ENCODE measurements around the gene HOXA5.

The HOXA5 gene

DNA sequence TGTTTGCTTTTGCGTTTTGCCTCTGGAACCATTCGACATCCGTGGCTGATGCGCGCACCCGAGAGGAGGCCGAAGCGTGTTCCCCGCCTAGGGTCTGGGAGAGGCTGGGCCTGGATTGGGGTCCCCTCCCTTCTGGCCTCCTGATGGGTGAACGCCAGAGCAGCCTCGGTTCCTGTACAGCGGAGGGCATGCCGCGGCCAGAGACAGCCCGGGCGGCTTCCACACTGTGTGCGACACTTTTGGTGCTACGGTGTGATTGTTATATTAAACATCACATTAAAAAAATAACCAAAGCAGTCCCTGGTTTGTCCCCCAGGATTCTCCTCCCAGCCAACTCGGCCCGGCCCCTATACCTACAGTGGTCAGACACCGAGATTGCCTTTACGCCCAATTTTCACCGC lies 16.7 kb upstream of the HOXA5 start:
- H3K9me3 Mint-ChIP-seq (ENCODE audit: low read depth) = no peaks in the 10 kb centered on the region
- H3K4me3 Mint-ChIP-seq = peak overlapping the region; percentile 72
- H3K36me3 Mint-ChIP-seq = no peaks in the 10 kb centered on the region
- H3K27me3 Mint-ChIP-seq = peaks cover 50% of the 10 kb centered on the region
- no peak overlapping the region for H3K27ac Mint-ChIP-seq
- H3K4me1 Mint-ChIP-seq (ENCODE audit: low read depth) = peaks cover 38% of the 10 kb centered on the region

DNA sequence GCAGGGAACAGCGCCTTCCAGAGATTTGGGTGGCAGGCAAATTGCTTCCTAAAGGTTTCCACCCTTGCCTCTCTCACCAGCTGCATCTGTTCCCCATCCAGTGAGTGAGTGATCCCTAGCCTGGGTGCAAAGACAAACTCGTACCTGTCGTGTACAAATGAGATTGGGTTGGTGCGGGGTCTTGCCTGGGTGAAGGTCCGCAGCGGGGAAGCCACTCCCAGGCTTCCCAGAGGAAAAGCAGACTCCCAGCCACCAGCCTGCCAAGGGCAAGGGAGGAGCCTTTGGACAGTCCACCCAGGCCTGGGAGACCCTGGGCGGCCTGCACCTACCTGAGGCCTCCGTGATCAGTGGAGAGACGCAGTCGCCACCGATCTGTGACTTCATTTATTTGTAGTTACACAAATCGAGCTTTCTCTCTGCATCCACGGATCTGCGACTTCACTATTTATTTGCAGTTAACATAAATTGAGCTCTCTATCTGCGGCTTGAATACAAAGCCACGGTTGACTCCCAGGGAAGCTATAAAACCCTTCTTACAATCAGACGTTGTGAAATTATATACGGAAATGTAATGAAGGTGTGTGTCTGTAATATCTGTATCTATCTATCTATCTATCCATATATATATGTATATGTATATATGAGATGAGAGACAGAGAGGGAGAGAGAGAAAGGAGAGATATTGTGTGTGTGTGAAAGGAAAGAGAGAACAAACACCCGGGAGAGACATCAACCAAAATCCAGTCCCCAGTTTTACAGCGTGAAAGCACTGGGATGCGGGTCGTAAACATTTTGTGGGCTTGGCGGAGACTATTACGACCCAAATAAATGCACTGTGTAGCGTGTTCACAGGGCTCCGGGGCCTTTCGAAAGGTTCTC lies 16.0 kb upstream of the HOXA5 start:
- H3K27ac Mint-ChIP-seq = peak overlapping the region; percentile 35

DNA sequence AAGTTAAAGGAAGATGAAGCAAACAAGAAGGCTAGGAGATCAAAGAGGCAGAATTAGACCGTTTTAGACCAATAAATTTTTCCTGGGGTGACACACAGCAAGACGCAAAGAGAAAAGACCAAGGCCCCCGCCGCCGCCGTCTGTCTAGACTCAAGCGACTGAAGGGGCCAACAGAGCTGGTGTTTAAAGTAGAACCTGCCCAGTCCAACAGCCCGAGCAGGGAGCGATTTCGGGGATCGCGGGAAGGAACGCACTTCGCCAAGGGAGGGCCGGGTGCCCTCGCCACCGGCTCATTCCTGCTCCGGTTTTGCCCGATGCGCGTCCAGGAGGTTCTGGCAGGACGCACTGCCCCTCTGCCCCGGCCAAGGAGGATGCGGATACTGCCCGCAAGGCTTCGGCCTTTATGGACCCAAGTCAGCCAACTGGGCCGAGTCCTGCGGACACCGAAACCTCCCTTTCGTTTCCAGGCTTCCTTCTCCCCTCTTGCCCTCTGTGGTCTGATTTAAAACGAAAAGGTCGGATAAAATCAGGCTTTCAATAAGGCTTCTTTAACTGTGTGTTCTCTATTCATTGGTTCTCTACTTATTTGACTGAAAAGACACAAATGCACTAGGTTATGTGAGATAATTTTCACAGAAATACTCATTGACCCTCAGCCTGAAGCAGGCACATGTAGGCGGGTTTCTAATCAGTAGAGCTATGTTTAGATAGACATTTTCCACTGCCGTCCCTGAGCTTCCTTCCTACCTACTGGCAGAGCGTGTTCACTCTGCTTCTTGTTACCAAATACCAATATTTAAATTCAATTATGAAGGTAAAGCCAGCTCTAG lies 15.2 kb upstream of the HOXA5 start:
- peaks cover 55% of the 10 kb centered on the region for H3K27me3 Mint-ChIP-seq
- no peak overlapping the region for H3K27ac Mint-ChIP-seq
- peaks cover 51% of the 10 kb centered on the region for H3K4me1 Mint-ChIP-seq (ENCODE audit: low read depth)
- peaks cover 3% of the 10 kb centered on the region for H3K36me3 Mint-ChIP-seq
- H3K9me3 Mint-ChIP-seq (ENCODE audit: low read depth) = no peaks in the 10 kb centered on the region
- H3K4me3 Mint-ChIP-seq = no peak overlapping the region

More for the DNA sequence above, 16.0 kb upstream of the HOXA5 start:
- H3K4me1 Mint-ChIP-seq (ENCODE audit: low read depth) = peaks cover 43% of the 10 kb centered on the region
- H3K4me3 Mint-ChIP-seq = peak overlapping the region; percentile 72
- peaks cover 53% of the 10 kb centered on the region for H3K27me3 Mint-ChIP-seq
- H3K9me3 Mint-ChIP-seq (ENCODE audit: low read depth) = no peaks in the 10 kb centered on the region
- peaks cover 3% of the 10 kb centered on the region for H3K36me3 Mint-ChIP-seq

DNA sequence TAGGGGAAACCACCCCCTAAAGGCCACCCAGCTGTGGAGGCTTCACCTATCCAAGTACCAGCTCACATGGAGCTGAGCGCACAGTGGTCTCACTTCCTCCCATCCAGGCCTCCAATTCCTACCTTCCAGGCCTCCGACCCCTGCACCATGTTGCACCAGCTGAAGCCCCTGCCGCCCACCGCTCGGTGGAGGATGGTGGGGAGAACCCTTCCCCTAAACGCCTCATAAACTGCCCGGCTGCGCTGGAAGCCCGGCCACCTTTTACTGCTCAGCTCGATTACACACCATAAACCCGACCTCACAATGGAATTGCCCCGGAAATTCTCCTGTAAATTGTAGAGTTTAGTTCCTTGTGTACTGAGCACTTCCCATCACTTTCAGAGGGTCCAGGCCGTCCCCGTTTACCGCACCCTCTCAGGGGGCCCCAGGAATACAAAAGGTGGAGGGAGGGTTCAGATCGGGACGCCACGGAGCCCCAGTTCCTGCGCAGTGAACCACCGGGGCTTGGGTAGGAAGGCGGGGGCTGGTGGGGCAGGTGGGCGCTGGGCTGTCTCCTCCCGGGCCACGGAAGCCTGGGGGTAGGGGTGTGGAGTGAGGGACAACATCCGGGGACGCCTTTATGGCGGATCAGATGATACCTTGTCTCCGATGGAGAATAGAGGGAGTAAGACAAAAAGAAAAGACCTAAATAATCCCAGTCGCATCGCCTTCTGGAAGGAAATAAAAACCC lies 14.4 kb upstream of the HOXA5 start:
- Mint-ChIP-seq H3K4me1 (ENCODE audit: low read depth) (peaks cover 51% of the 10 kb centered on the region), H3K27me3 (peaks cover 56% of the 10 kb centered on the region), H3K27ac (peak overlapping the region; percentile 16), H3K9me3 (ENCODE audit: low read depth) (no peaks in the 10 kb centered on the region), H3K36me3 (peaks cover 3% of the 10 kb centered on the region), H3K4me3 (peak overlapping the region; percentile 35)

DNA sequence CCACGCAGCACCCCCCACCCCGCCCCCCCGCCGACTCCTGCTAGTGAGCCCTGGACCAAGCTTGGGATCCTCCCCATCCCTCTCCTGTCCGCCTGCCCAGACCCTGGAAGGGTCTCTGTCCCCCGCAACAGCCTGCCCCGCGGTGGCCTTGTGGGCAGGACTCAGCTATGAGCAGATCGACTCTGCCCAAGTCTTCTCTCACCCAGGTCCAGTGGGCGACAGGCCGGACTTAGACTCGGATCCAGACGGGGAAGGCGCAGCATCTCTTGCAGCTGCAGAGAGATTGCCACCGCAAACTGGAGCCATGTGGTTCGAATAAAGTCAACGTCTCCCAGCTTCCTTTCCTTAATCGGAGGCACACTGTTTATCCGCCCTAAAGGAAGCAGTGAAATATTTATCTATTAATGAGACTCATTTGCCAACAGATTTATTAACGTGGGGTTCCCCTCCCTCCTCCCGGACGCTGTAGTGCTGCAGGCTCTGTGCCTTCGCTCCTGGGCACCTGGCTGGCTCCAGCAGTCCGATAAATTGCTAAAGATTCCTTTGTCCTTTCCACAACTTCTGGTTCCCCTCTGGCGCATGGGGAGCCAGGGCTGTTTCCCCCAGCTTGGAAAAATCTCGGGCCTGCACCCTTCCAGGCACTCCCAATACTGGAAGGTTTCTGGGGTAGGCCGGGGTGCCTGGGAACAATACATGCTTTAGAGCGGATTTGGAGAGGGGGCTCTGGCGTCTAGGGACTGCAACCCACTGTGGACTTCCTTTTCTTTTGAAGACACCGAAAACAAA lies 13.6 kb upstream of the HOXA5 start:
- Mint-ChIP-seq H3K27ac (peak overlapping the region; percentile 61), H3K27me3 (peaks cover 54% of the 10 kb centered on the region), H3K4me3 (peak overlapping the region; percentile 32), H3K9me3 (ENCODE audit: low read depth) (no peaks in the 10 kb centered on the region), H3K36me3 (peaks cover 3% of the 10 kb centered on the region), H3K4me1 (ENCODE audit: low read depth) (peaks cover 52% of the 10 kb centered on the region)

DNA sequence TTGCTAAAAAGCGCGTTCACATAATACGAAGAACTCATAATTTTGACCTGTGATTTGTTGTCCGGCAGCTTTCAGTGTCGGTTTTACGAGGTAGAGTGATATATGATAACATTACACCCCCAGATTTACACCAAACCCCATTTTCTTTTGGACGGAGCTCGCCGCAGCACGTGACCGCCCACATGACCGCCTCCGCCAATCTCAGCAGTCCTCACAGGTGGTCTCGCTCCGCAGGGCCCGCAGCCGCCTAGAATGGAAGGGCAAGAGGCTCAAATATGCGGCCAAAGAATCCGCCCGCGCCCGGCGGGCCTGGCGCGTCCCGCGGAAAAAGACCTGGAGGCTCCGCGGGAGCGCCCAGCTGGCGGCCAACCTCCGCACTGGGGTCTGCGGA lies 13.0 kb upstream of the HOXA5 start, which contains the start of gene HOXA7:
Gene HOXA7, minus strand, starts transcription at position 168 of the 391 bp plus-strand sequence. Its CDS starts 130 bp downstream, at position 38.
- no peaks in the 10 kb centered on the region for H3K9me3 Mint-ChIP-seq (ENCODE audit: low read depth)
- H3K4me3 Mint-ChIP-seq = peak within 1 kb of the TSS; percentile 83
- peaks cover 58% of the 10 kb centered on the region for H3K4me1 Mint-ChIP-seq (ENCODE audit: low read depth)
- H3K27ac Mint-ChIP-seq = peak within 1 kb of the TSS; percentile 76
- peaks cover 58% of the 10 kb centered on the region for H3K27me3 Mint-ChIP-seq
- peaks cover 3% of the 10 kb centered on the region for H3K36me3 Mint-ChIP-seq

DNA sequence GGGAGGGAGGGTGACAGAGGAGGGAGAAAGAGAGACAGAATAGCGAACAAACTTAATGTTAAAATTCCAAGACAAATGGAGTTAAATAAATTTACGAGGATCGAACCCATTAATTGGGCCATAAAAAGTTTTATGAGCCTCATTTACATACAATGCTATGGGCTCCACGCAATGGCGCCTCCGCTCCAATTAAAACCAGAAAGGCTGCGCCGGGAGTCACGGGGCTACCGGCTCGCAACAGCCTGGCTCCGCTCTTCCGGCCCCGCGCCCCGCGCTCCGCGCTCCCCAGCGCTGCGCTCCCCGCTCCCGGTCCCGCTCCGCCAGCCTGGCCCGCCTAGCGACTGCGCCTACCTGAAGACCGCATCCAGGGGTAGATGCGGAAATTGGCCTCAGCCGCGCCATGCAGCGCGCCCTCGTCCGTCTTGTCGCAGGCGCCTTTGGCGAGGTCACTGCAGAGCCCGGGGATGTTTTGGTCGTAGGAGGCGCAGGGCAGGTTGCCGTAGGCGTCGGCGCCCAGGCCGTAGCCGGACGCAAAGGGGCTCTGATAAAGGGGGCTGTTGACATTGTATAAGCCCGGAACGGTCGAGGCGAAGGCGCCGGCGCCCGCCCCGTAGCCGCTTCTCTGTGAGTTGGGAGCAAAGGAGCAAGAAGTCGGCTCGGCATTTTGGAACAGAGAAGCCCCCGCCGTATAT lies 12.5 kb upstream of the HOXA5 start:
- no peaks in the 10 kb centered on the region for H3K9me3 Mint-ChIP-seq (ENCODE audit: low read depth)
- H3K4me1 Mint-ChIP-seq (ENCODE audit: low read depth) = peaks cover 60% of the 10 kb centered on the region
- H3K27me3 Mint-ChIP-seq = peaks cover 59% of the 10 kb centered on the region
- peak overlapping the region; percentile 76 for H3K27ac Mint-ChIP-seq
- peak overlapping the region; percentile 83 for H3K4me3 Mint-ChIP-seq
- H3K36me3 Mint-ChIP-seq = peaks cover 3% of the 10 kb centered on the region

DNA sequence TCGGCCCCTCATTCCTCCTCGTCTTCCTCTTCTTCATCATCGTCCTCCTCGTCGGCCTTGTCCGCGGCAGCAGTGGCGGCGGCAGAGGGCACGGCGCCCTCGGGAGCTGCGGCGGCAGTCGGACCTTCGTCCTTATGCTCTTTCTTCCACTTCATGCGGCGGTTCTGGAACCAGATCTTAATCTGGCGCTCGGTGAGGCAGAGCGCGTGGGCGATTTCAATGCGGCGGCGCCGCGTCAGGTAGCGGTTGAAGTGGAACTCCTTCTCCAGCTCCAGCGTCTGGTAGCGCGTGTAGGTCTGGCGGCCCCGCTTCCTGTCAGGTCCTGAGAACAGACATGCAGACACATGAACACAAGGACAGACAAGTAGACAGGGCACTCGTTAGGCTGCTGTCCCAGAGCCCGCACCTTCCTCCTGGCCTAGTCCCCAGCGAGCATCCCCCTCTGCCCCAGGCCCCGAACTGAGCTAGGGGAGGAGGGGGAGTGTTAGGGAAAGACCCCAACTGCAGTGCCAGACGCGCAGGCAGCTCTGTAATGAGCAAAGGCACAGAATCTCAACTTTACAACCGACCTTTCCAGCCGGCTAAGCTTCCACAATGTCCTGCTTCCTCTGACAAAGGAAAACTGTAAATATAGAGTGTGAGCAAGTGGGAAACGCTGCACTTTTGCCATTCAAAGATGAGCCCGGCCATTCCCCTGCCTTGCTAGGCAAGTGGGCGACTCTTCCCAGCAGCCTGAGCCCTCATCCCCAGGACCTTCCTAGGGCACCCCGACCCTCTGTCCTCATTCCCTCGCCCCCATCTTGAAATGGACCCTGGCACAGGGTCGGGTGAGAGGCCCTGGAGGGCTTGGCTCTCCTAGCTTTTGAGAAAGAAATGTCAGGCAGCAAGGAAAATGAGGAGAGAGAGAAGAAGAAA lies 11.7 kb upstream of the HOXA5 start:
- Mint-ChIP-seq H3K36me3 (peaks cover 3% of the 10 kb centered on the region), H3K27me3 (peaks cover 63% of the 10 kb centered on the region), H3K4me1 (ENCODE audit: low read depth) (peaks cover 64% of the 10 kb centered on the region), H3K9me3 (ENCODE audit: low read depth) (no peaks in the 10 kb centered on the region), H3K4me3 (peak overlapping the region; percentile 83), H3K27ac (peak overlapping the region; percentile 76)

DNA sequence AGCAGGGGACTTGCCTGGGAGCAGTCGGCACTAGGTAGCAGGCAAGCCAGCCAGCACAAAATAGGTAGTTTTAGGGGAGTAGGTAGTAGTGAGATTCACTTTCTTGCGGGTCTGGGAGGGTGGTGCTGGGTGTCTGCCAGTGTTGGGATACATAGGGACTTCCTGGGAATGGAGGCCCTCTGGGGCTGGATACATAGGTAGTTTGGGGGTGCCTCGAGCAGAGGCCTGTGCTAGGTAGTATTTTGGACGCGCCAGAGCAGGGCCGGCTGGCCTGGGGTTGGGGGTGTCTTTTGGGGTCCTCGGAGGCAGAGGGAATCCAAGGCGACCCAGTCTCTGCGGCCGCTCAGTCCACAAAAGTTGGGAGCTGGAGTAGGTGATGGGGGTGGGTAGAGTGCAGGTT lies 10.9 kb upstream of the HOXA5 start:
- H3K36me3 Mint-ChIP-seq = peaks cover 3% of the 10 kb centered on the region
- H3K27me3 Mint-ChIP-seq = peaks cover 66% of the 10 kb centered on the region
- H3K4me3 Mint-ChIP-seq = peak overlapping the region; percentile 17
- H3K9me3 Mint-ChIP-seq (ENCODE audit: low read depth) = no peaks in the 10 kb centered on the region
- peaks cover 59% of the 10 kb centered on the region for H3K4me1 Mint-ChIP-seq (ENCODE audit: low read depth)
- H3K27ac Mint-ChIP-seq = no peak overlapping the region

DNA sequence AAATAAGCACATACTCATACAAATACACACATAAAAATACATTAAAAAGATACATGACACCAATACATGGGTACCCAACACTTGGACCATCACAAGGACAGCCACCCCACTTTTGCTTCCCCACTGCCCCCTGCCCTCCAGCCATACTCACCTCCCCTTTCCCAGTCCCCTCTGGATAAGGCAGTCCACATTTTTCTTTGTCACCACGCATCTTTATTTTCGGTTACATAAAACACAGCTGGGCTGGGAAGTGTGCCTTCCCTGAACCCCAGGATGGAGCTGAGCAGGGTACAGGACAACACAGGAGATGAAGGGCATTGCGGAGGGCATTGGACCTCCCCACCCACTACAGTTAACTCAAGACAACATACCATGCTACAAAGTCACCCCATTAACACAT lies 10.0 kb upstream of the HOXA5 start:
- H3K4me1 Mint-ChIP-seq (ENCODE audit: low read depth) = peaks cover 55% of the 10 kb centered on the region
- no peaks in the 10 kb centered on the region for H3K9me3 Mint-ChIP-seq (ENCODE audit: low read depth)
- H3K36me3 Mint-ChIP-seq = peaks cover 3% of the 10 kb centered on the region
- no peak overlapping the region for H3K4me3 Mint-ChIP-seq
- peaks cover 64% of the 10 kb centered on the region for H3K27me3 Mint-ChIP-seq
- H3K27ac Mint-ChIP-seq = no peak overlapping the region

DNA sequence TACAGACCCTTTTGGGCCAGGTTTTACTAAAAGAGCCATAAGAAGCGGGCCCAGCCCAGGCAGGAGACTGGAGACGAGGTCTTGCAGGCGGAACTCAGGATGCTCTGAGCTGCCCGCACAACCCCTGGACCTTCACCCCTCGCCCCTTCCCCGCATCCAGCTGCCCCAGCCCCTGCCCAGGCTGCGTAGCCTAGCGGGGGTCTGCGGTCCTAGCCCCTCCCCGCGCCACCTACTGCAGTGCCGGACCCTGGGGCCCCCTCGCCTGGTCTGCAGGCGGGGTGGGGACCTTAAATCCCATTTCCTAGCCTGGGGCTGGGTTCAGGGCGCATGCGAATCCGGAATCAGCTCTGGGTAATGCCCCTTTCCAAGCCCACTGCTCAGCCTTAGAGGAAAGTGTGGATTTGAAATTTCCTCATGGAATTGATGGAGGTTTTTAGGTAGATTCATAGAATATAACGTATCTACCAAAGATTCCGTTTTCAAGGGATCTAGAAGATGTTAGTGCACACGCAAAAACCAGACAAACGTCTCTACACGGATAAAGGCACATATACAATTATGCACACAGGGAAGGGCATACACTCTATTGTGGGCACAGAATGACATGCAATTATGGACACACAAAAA lies 9.4 kb upstream of the HOXA5 start:
- H3K4me1 Mint-ChIP-seq (ENCODE audit: low read depth) = peaks cover 57% of the 10 kb centered on the region
- H3K36me3 Mint-ChIP-seq = peaks cover 3% of the 10 kb centered on the region
- no peaks in the 10 kb centered on the region for H3K9me3 Mint-ChIP-seq (ENCODE audit: low read depth)
- peaks cover 66% of the 10 kb centered on the region for H3K27me3 Mint-ChIP-seq
- no peak overlapping the region for H3K4me3 Mint-ChIP-seq
- no peak overlapping the region for H3K27ac Mint-ChIP-seq

DNA sequence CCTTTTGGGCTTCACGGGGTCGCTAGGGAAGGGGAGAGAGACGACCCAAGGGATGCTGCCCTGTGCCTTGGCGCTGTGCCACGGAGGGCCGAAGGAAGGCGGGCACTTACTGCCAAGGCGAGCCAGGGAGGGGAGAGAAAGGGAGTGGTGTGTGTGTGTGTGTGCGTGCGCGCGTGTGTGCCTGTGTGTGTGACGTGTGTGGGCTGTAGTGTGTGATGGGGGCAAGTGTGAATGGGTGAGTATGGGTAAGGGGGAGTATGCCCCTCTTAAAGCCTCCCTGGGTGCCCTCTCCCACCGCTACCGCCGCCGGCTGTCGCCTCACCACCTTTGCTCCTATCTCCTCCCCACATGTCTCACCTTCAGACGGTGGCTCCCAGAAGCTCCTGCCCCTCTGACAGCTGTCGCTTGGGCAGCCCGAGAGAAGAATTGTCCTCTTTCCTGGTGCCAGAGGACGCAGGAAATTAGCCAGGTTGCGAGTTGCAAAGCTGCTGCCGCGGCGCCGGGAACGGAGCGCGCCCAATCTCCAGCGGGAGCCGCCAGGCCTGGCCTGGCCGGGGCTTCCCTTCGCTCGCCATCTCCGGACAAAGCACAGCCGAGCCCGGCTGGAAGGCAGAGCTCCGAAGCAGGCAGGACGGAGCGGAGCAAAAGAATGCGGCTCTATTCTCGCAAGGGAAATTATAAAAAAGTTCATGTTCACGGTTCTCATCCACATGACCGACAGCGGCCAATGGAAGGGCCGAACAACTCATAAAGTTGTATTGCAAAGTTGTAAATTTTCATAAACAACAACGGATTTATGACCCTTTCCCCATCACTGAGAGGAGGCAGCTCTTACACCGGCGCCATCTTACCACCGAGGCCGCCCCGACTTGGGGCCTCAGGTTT lies 8.7 kb upstream of the HOXA5 start, which contains the start of gene HOXA3:
Gene HOXA3, minus strand, starts transcription at position 653 of the 885 bp plus-strand sequence. CDS start 41,943 bp downstream, outside the sequence.
- no peaks in the 10 kb centered on the region for H3K9me3 Mint-ChIP-seq (ENCODE audit: low read depth)
- H3K36me3 Mint-ChIP-seq = peaks cover 3% of the 10 kb centered on the region
- H3K4me1 Mint-ChIP-seq (ENCODE audit: low read depth) = peaks cover 50% of the 10 kb centered on the region
- H3K27ac Mint-ChIP-seq = peak within 1 kb of the TSS; percentile 2
- peak within 1 kb of the TSS; percentile 76 for H3K4me3 Mint-ChIP-seq
- H3K27me3 Mint-ChIP-seq = peaks cover 64% of the 10 kb centered on the region

All from activated naive CD8-positive, alpha-beta T cell (primary cell).